ENCODE measurements around the gene KCNT2.
"Not testable (repeated sequence)": the region's sequence is repeated elsewhere in the genome, so short reads cannot be mapped to it uniquely, and the experiment has no call there.

KCNT2 gene

DNA sequence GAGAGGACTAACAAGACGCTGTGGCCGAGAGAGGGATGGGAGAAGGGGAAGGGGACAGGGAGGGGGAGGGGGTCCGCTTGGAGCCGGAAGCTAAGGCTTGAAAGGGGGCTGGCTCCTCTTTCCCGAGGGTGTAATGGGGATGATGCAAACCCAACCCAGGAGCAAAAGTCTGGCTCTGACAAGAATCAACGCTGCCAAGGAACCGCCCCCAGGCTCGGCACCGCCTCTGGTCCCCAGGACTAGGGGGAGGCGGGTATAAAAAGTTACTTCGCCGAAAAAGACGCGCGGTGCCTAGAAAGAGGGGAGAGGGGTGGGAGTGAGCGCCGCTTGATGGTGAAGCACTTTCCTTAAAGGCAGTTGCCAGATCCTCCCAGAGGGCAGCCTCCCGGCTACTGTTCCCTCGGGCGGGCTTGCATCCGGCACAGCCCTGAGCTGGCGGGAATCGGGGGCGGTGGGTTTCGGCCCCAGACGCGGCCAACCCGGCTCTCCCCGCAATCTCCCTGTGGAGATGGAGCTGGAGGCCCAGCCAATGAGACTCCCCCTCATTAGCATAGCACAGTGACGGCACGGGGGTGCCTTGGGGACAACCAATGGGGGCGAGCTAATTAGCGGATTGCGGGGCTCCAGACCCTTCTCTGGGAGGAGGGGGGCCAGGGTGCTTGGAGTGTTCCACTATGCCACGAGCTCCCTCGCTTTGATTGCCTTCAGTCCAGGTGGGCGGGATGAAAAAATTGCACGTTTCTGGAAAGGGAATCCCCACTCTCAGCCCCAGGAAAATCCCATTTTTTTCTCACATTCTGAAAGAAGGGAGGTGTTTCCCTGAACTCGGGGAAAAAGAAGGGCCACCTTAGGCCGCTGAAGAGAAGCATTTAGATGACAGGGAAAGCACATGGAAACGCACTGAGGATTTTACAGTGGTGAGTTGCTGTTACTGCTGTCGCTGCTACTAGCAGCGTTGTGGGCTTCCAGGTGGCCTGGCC is at the start of gene KCNT2:
KCNT2 (minus strand) TSS at position 51 of the 980 bp plus-strand sequence. CDS start 131 bp downstream, outside the sequence.
- DNase-seq (ENCODE audit: low read depth in 2 of 2) = no peak

GRCh38 chr1:196655494-196655893 is 47.3 kb upstream of the KCNT2 start:
- no peak for DNase-seq (ENCODE audit: low read depth in 2 of 2)

- DNase-seq (ENCODE audit: low read depth in 2 of 2) = no peak
Observed at GRCh38 chr1:196655071-196655470, 46.8 kb upstream of the KCNT2 start.

GRCh38 chr1:196654271-196654670 is 46.0 kb upstream of the KCNT2 start:
- DNase-seq (ENCODE audit: low read depth in 2 of 2) = no peak

DNA sequence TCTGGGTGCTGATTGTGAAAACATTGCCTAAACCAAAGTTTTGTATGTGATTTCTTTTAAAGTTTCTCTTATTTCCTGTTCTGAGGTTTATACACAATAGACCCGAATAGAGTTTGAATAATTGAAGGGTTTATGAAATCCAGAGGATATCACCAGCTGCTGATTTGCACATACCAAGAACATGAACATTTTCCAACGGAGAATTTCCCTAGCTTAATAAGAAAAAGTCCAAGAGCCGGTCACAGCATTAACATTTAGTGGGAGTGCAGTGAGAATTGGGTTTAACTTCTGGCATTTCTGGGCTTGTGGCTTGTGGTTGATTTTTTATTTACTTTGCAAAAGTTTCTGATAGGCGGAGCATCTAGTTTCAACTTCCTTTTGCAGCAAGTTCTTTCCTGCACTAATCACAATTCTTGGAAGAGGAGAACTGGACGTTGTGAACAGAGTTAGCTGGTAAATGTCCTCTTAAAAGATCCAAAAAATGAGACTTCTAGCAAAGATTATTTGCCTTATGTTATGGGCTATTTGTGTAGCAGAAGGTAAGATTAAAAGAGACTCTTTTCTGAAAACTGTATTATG is 43.5 kb upstream of the KCNT2 start, which contains the start of gene CFH:
CFH (plus strand) TSS at position 407 of the 579 bp plus-strand sequence; CDS start at position 482, 75 bp downstream.
- DNase-seq (ENCODE audit: low read depth in 2 of 2) = no peak

GRCh38 chr1:196651079-196651478 is 42.8 kb upstream of the KCNT2 start:
- DNase-seq (ENCODE audit: low read depth in 2 of 2) = no peak

DNA sequence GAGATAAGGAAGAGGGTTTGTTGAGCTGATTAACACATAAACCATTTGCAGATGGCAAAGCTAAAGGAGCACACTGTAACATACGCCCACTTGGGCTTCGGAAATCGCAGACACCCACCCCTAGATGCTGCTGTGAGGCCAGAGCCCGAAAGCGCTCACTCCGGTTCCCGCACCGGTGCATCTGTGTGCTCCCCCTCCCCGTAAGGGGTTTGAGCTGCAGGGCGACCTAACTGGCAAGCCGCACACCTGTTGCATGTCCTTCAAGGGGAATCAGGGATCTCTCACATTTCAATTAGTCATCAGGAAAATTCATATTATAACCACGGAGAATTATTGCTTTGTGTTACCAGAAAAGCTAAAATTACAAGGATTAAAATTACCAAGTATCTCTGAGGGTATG is 42.2 kb upstream of the KCNT2 start:
- no peak for DNase-seq (ENCODE audit: low read depth in 2 of 2)

GRCh38 chr1:196649990-196650389 is 41.8 kb upstream of the KCNT2 start:
- DNase-seq (ENCODE audit: low read depth in 2 of 2) = no peak

DNA sequence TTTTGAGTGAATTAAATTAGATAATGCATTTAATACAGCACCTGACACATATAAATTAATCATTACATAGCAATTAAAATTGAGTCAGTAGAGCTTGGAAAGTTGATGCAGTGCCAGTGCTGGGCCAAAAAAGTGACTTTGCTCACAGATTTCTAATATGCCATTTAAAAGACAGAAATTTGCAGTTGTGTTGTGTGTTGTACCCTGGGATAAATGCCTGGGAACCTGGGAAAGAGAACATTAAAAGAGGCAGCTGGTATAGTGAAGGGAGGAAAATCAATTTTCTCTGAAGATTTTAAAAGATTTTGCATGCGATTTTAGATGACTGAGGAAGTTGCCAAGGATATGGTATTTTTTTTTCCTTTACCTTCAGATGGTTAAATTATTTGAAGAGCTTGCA is 32.7 kb upstream of the KCNT2 start:
- no peak for DNase-seq (ENCODE audit: low read depth in 2 of 2)

- not testable (repeated sequence) for DNase-seq (ENCODE audit: low read depth in 2 of 2)
Observed at GRCh38 chr1:196639291-196639690, 31.1 kb upstream of the KCNT2 start.

DNA sequence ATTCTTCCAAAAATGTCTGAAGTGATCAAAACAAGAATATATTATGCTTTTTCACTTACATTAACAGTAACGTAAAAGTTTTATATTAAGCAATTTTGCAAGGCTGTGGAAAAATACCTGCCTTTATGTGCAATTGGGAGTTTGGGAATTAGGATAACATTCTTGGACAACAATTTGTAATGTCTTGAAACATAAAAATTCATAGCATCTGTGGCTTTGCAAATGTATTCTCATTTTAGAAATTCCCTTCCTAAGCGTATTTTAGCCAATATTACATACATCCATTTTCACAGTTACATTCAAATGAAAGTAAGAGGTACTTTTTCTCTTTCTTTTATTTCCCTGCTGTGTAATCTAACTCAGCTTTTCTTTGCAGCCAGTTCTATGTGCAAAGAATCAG is 30.2 kb upstream of the KCNT2 start:
- DNase-seq (ENCODE audit: low read depth in 2 of 2) = no peak

DNA sequence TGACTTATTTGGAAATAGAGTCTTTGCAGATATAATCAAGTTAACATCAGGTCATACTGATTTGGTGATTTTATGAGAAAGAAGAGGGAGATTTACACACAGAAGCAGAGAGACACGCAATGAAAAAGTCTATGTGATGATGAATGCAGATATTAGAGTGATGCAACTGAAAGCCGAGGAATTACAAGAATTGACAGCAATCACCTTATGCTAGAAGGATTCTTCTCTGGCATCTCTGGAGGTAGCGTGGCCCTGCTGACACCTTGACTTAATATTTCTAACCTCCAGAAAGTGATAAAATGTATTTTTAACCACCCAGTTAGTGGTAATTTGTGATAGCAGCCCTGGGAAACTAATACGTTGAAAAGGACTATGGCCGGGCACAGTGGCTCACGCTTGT is 29.4 kb upstream of the KCNT2 start:
- DNase-seq (ENCODE audit: low read depth in 2 of 2) = no peak

DNA sequence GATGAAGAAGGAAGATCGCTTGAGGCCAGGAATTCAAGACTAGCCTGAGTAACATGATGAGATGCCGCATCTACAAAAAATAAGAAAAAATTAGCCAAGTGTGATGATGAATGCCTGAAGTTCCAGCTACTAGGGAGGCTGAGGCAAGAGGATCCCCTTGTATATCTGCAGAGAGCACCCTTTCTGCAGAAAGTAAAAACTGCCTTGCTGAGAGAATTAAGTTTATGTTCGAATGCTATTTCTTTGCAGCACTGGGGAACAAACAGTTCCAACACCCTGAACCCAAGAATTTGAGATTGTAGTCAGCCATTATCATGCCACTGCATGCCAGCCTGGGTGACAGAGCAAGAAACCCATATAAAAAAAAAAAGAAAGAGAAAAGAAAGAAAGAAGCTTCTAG is 20.6 kb upstream of the KCNT2 start:
- no peak for DNase-seq (ENCODE audit: low read depth in 2 of 2)

- DNase-seq (ENCODE audit: low read depth in 2 of 2) = no peak
Observed at GRCh38 chr1:196623079-196623478, 14.8 kb upstream of the KCNT2 start.

DNA sequence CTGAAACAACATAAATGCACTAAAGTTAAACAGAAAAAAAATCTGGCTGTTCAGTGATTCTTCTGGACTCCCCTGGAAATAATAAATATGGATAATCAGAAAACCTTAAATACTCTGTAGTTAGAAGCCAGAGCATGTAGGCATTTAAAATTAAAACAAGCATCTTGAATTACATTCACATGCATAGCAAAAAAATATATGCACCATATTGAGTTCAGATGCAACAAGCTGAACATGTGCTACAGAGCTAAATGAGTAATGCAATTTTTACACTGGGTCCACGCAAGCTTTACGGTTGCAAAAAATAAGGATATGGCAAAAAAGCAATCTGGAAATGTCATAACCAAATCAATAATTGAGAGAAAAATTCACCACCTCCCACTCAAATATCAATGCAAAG is 11.5 kb upstream of the KCNT2 start:
- DNase-seq (ENCODE audit: low read depth in 2 of 2) = no peak

DNA sequence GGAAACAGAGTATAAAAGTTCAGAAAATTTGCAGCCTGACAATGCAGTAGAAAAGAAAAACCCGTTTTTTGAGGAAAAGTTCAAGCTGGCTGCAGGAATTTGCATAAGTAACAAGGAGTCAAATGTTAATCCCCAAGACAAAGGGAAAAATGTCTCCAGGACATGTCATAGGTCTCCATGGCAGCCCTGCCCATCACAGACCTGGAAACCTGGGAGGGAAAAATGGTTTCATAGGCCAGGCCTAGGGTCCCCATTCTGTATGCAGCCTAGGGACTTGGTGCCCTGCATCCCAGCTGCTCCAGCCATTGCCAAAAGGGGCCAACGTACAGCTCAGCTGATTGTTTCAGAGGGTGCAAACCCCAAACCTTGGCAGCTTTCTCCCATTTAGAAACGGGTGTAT is 3.6 kb upstream of the KCNT2 start:
- no peak for DNase-seq (ENCODE audit: low read depth in 2 of 2)

- DNase-seq (ENCODE audit: low read depth in 2 of 2) = no peak
Observed at GRCh38 chr1:196609370-196609737, 1.1 kb upstream of the KCNT2 start.

DNA sequence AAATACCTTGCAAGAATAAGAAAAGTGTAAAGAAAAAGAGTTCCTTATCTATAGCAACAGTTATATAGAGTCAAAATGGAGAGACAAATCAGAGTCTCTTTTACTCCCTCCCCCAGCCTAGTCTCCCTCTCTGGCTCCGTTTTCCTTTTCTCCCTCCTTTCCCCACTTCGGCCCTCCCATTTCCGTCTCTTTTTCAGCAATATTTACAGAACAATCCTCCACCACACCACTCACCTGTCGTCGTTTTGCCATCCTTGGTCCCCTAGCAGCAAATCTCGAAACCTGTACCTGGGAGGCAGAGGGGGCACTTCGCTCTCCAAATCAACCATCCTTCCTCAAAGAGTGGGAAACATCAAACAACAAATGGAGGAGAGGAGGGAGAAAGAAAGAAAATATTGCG is 259 bp downstream of the KCNT2 start:
- no peak for DNase-seq (ENCODE audit: low read depth in 2 of 2)

DNA sequence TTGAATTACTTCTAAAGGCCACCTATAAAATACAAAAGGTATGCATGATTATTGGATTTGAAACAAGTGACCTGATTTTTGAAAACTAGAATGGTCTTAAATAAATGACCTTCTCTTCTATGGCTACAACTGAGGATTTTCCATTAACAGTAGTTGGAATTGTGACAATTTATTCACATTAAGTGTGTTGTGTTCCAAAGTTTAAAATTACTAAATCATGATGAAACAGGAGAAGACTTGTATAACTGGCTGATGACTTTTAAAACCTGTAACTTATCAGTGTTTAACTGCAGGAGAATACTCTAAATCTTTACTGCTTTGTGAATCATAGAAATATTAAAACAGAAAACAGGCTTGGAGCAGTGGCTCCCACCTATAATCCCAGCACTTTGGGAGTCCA is 4.6 kb downstream of the KCNT2 start:
- no peak for DNase-seq (ENCODE audit: low read depth in 2 of 2)

DNA sequence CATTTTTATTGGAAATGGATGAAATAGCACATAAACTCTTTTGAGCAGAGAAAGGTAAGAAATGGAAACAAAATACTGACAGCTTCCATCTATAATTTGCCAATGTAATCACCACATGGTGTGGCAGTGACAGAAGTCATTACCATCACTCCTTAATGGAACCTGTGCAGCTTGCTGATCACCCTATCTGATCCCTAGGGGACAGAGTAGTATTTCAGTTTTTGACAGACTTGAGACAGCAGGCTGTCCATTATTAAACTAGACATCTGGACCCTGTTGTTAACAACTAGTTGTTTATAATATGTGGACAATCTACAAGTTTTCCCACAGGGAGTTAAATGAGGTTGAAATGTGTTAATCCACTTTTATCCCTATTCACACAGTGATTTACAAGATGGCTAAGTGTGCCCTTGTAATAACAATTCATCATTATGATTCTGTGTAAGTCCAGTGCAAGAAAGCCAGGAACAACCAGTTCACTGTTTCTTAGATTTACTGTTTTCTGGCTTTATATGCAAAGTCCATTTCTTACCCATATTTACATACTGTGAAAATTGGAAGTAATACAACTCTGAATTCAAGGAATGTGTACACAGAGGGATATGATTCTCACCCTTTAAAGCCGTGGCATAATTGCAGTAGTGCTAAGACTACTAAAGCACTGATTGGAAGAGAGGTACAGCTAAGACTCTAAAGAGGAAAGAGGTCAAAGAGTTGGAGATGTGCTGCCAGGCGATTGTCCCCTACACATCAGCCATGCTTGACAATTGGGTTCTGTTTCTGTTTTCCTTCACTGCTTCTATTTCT is 9.1 kb downstream of the KCNT2 start:
- no peak for DNase-seq (ENCODE audit: low read depth in 2 of 2)

DNA sequence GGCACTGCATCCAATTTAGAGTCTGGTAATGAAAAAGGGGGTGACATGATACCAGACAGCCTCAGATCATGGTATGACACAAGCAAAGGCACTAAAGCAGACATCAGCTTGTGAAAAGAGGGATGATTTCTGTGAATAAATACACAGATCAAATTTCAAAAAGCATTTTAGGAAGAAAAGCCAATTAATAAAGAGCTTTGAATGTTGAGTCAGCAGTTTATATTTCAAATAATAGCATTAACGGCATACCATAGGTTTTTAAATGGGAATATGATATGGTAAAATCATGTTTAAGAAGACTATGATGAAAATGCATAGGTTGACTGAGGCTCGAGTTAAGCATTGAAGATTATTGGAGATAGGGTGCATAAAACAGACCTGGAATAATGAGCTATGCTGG is 13.5 kb downstream of the KCNT2 start:
- no peak for DNase-seq (ENCODE audit: low read depth in 2 of 2)

DNA sequence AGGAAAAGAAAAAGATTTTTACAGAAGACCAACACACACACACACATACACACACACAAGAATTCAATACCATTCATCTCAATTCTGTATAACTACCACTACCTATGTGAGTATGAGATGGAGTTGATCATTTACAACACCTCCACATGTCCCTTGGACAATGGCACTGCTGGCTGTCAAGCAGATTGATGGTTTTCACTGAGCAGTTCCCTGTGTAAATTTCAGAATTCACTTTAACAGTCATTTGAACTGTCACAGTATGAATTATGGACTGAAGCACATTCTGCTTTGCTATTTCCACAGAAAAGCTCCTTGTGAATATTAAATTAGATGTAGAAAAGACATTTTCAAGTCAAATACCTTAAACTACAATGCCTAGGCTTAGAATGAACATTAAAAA is 14.3 kb downstream of the KCNT2 start:
- no peak for DNase-seq (ENCODE audit: low read depth in 2 of 2)
